ELR (cell line): ENCODE data around the gene TXNDC5.
A peak's percentile ranks its signal among the peaks of the same experiment; 100 is the strongest.

ENCODE experiments used
- DNase-seq: peaks from one replicate; pipeline ENCODE4 v3.0.0-alpha.2; 2015; ENCODE audit warnings: low read depth

TXNDC5 gene

GRCh38 chr6:7910654-7911344 lies at the start of gene TXNDC5:
Gene TXNDC5, minus strand, starts transcription at chr6:7910788. Its CDS starts 12 bp downstream, at chr6:7910776.
- DNase-seq = peak; percentile 75

- no peak for DNase-seq
Observed at GRCh38 chr6:7960141-7960540, 49.6 kb upstream of the TXNDC5 start.

- DNase-seq = no peak
Observed at GRCh38 chr6:7959453-7959852, 48.9 kb upstream of the TXNDC5 start.

GRCh38 chr6:7958464-7958863 lies 47.9 kb upstream of the TXNDC5 start:
- no peak for DNase-seq

GRCh38 chr6:7956257-7956656 lies 45.7 kb upstream of the TXNDC5 start:
- DNase-seq = no peak

GRCh38 chr6:7954477-7955200 lies 44.1 kb upstream of the TXNDC5 start:
- DNase-seq = peak; percentile 14

GRCh38 chr6:7953753-7954152 lies 43.2 kb upstream of the TXNDC5 start:
- DNase-seq = no peak

- no peak for DNase-seq
Observed at GRCh38 chr6:7939864-7940228, 29.3 kb upstream of the TXNDC5 start.

- DNase-seq = no peak
Observed at GRCh38 chr6:7939184-7939863, 28.7 kb upstream of the TXNDC5 start.

- no peak for DNase-seq
Observed at GRCh38 chr6:7938562-7939183, 28.1 kb upstream of the TXNDC5 start.

- DNase-seq = no peak
Observed at GRCh38 chr6:7933794-7934193, 23.2 kb upstream of the TXNDC5 start.

- no peak for DNase-seq
Observed at GRCh38 chr6:7932625-7933024, 22.0 kb upstream of the TXNDC5 start.

GRCh38 chr6:7924867-7925266 lies 14.3 kb upstream of the TXNDC5 start:
- DNase-seq = no peak

GRCh38 chr6:7922596-7922995 lies 12.0 kb upstream of the TXNDC5 start:
- peak; percentile 20 for DNase-seq

GRCh38 chr6:7921632-7922092 lies 11.1 kb upstream of the TXNDC5 start:
- no peak for DNase-seq

- DNase-seq = no peak
Observed at GRCh38 chr6:7921046-7921445, 10.5 kb upstream of the TXNDC5 start.

GRCh38 chr6:7920425-7920824 lies 9.8 kb upstream of the TXNDC5 start:
- DNase-seq = no peak

GRCh38 chr6:7919871-7920270 lies 9.3 kb upstream of the TXNDC5 start:
- DNase-seq = peak; percentile 35

GRCh38 chr6:7918403-7918802 lies 7.8 kb upstream of the TXNDC5 start:
- DNase-seq = no peak

- DNase-seq = no peak
Observed at GRCh38 chr6:7917729-7918128, 7.1 kb upstream of the TXNDC5 start.

GRCh38 chr6:7916959-7917358 lies 6.4 kb upstream of the TXNDC5 start:
- no peak for DNase-seq

GRCh38 chr6:7914991-7915789 lies 4.6 kb upstream of the TXNDC5 start:
- DNase-seq = peak; percentile 65
